Measurements from ENCODE around the gene RTEL1.

DNA sequence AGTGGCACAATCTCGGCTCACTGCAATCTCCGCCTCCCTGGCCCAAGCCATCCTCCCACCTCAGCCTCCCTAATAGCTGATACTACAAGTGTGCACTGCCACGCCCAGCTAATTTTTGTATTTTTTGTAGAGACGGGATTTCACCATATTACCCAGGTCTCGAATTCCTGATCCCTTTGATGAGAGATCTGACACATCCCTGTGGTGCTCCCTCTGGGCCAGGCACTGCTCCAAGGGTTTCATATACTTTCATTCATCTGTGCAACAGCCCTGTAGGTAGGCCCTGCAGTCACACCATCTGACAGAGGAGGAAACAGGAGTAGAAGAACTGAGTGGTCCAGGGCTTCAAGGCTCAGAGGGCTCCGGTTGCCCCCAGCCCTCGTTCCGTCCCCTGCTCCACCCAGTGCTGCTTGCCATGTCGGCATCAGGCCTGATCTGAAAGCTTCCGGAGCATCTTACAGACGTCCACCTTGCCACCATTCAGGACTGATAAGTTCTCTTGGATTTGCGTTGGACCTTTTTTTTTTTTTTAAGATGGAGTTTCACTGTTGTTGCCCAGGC lies 53.1 kb downstream of the RTEL1 start:
- TF ChIP-seq, protein P1, sequence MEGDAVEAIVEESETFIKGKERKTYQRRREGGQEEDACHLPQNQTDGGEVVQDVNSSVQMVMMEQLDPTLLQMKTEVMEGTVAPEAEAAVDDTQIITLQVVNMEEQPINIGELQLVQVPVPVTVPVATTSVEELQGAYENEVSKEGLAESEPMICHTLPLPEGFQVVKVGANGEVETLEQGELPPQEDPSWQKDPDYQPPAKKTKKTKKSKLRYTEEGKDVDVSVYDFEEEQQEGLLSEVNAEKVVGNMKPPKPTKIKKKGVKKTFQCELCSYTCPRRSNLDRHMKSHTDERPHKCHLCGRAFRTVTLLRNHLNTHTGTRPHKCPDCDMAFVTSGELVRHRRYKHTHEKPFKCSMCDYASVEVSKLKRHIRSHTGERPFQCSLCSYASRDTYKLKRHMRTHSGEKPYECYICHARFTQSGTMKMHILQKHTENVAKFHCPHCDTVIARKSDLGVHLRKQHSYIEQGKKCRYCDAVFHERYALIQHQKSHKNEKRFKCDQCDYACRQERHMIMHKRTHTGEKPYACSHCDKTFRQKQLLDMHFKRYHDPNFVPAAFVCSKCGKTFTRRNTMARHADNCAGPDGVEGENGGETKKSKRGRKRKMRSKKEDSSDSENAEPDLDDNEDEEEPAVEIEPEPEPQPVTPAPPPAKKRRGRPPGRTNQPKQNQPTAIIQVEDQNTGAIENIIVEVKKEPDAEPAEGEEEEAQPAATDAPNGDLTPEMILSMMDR (IDR thresholded peaks at IDR 0.05; ENCODE audit: low read depth, low read length): no peak
- TF ChIP-seq POLR2A (IDR thresholded peaks at IDR 0.05; ENCODE audit: extremely low read depth, insufficient read length) (no peak), MAX (IDR thresholded peaks at IDR 0.05; ENCODE audit: low read depth, low read length) (no peak)

Measured in NB4 (cell line).